ENCODE measurements around the gene DOK6. TPM values are rescaled to one million over a fixed set of nuclear protein-coding genes. Genes with fewer than 3 reads are reported as not detected.

DOK6 gene
- total and polyA plus RNA-seq, 12 donors = 0.37 to 12.5 (median 4.6) TPM

GRCh38 chr18:69585696-69586095 is 185.0 kb downstream of the DOK6 start:
- Histone ChIP-seq H3K4me3 (no peak overlapping the region), H3K9me3 (no peaks in the 10 kb centered on the region), H3K36me3 (no peaks in the 10 kb centered on the region), H3K4me1 (no peaks in the 10 kb centered on the region), H3K27me3 (no peaks in the 10 kb centered on the region), H3K27ac (no peak overlapping the region)
- 44 to 57% methylated on average over 1 of the region's 1 CpG for WGBS, 2 donors
- ATAC-seq (no peak), DNase-seq (no peak)
- intact Hi-C loops (cut with DNase I) = loop anchor here in 1 of 10 donors (10.0 kb wide), 1 partner anchor 59 kb away; no protein-coding TSS in a partner anchor
- TF ChIP-seq CTCF (IDR thresholded peaks at IDR 0.05) = no peak

- no peaks in the 10 kb centered on the region for H3K36me3 ChIP-seq
- 58 to 71% methylated on average over 7 of the region's 7 CpGs for WGBS, 2 donors
- no peak for ATAC-seq
- no peak for TF ChIP-seq CTCF (IDR thresholded peaks at IDR 0.05)
- H3K27ac ChIP-seq = no peak overlapping the region
- no peaks in the 10 kb centered on the region for H3K4me1 ChIP-seq
- DNase-seq = no peak
- H3K4me3 ChIP-seq = no peak overlapping the region
- intact Hi-C loops (cut with DNase I) = loop anchor here in 1 of 10 donors (10.0 kb wide), 1 partner anchor 58 kb away; no protein-coding TSS in a partner anchor
- no peaks in the 10 kb centered on the region for H3K27me3 ChIP-seq
- H3K9me3 ChIP-seq = no peaks in the 10 kb centered on the region
Observed at GRCh38 chr18:69586537-69586936, 185.8 kb downstream of the DOK6 start.

- intact Hi-C loops (cut with DNase I) = loop anchor here in 1 of 10 donors (10.0 kb wide), 1 partner anchor 56 kb away; no protein-coding TSS in a partner anchor
- no peak for DNase-seq
- no peak for TF ChIP-seq CTCF (IDR thresholded peaks at IDR 0.05)
Observed at GRCh38 chr18:69588301-69588700, 187.6 kb downstream of the DOK6 start.

GRCh38 chr18:69590150-69590549 is 189.5 kb downstream of the DOK6 start:
- no peak for TF ChIP-seq CTCF (IDR thresholded peaks at IDR 0.05)
- Histone ChIP-seq H3K27ac (no peak overlapping the region), H3K36me3 (no peaks in the 10 kb centered on the region), H3K9me3 (peaks cover 0 to 4% (median 0%) of the 10 kb centered on the region in 11 donors), H3K4me1 (no peaks in the 10 kb centered on the region), H3K27me3 (no peaks in the 10 kb centered on the region), H3K4me3 (no peak overlapping the region)
- 90 to 91% methylated on average over 3 of the region's 3 CpGs for WGBS, 2 donors
- DNase-seq = no peak
- intact Hi-C loops (cut with DNase I) = no loop called here
- no peak for ATAC-seq

More at GRCh38 chr18:69588301-69588700, 187.6 kb downstream of the DOK6 start:
- Histone ChIP-seq H3K4me3 (no peak overlapping the region), H3K27me3 (no peaks in the 10 kb centered on the region), H3K36me3 (no peaks in the 10 kb centered on the region), H3K27ac (no peak overlapping the region), H3K9me3 (no peaks in the 10 kb centered on the region), H3K4me1 (no peaks in the 10 kb centered on the region)
- no peak for ATAC-seq
- WGBS, 2 donors = 82 to 85% methylated on average over 3 of the region's 3 CpGs
